ENCODE data around the gene DUSP8.
A peak's percentile ranks its signal among the peaks of the same experiment; 100 is the strongest.

The DUSP8 gene

DNA sequence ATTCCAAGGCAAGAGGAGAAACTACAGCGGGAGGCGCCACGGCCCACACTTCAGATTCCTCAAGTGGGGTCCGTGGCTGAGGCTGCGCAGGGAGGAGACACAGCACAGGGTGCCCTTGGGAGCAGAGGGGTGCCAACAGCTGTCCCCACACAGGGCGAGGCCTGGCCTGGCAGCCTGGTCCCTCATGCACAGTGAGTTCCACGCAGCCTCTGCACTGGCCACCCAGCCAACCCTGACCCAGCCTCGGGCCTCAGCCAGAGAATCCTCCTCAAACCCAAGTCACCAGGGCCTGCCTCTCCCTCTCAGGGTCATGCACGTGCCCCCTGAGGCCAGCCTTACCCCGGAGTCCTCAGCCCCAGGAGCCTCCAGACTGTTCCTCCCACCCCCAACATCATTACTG lies 63.1 kb downstream of the DUSP8 start:
- DNase-seq (ENCODE audit: low spot score): no peak
- TF ChIP-seq, protein P1, sequence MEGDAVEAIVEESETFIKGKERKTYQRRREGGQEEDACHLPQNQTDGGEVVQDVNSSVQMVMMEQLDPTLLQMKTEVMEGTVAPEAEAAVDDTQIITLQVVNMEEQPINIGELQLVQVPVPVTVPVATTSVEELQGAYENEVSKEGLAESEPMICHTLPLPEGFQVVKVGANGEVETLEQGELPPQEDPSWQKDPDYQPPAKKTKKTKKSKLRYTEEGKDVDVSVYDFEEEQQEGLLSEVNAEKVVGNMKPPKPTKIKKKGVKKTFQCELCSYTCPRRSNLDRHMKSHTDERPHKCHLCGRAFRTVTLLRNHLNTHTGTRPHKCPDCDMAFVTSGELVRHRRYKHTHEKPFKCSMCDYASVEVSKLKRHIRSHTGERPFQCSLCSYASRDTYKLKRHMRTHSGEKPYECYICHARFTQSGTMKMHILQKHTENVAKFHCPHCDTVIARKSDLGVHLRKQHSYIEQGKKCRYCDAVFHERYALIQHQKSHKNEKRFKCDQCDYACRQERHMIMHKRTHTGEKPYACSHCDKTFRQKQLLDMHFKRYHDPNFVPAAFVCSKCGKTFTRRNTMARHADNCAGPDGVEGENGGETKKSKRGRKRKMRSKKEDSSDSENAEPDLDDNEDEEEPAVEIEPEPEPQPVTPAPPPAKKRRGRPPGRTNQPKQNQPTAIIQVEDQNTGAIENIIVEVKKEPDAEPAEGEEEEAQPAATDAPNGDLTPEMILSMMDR (IDR thresholded peaks at IDR 0.05): no peak
- no peak overlapping the region for H3K4me3 ChIP-seq
- peak overlapping the region; percentile 80 to 85 for H3K27ac ChIP-seq

DNA sequence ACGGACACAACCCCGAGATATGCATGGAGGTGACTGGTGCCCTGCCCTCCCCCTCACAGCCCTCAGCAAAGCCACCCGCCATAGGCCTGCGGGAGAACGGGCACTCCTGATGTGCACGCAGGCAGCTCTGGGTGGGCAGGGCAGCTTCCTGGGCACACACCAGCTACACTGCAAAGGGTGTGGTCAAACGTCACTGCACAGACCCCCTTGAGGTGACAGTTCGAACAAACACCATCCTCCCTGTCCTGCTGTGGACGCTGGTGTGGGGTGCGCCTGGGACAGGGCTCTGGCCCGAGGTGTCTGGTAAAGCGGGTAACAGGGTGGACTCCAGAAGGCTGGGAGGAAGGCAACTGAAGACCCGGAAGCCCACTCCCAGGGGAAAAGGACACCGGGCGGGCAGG lies 63.6 kb downstream of the DUSP8 start:
- TF ChIP-seq, protein P1 (IDR thresholded peaks at IDR 0.05): no peak
- peak overlapping the region; percentile 80 to 85 for H3K27ac ChIP-seq

DNA sequence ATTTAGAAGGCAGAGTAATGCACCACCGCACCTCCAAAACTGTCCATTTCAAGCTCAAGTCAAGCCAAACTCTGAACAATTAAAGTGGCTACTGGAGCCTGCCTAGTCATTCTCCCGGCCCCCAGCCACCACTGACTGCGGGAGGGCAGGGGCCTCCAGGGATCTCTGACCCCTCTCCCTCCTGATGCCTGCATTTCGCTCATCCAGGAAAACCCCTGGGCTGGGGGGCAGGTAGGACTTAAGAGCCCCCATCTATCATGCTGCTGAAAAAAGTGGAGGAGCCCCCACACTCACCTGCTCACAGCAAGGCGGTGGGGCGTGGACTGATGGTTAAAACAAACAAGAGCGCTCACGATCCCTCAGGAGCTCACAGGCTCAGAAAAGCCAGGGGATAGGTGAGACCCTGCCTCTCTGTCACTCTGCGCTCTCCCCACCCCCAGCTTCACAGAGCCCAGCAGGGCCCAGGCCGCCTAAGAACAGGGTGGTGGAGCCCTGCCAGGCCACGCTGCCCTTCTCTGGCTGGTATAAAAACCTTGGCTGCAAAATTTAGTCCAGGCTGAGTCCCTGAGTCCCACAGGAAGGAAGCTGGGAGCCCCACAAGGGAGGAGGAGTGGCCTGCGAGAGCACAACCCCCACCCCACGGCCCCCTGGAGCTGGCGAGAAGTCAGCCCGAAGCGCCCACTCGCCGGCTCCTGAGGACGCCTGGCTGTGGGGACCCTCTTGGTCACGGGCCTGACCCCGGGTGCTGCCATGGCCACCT lies 64.5 kb downstream of the DUSP8 start:
- TF ChIP-seq, protein P1 (IDR thresholded peaks at IDR 0.05): no peak
- no peak for DNase-seq (ENCODE audit: low spot score)
- Histone ChIP-seq H3K4me3 (peak overlapping the region; percentile 37), H3K27ac (peak overlapping the region; percentile 80 to 85)

More for the DNA sequence above, 63.6 kb downstream of the DUSP8 start:
- no peak for DNase-seq (ENCODE audit: low spot score)
- peak overlapping the region; percentile 37 for H3K4me3 ChIP-seq

DNA sequence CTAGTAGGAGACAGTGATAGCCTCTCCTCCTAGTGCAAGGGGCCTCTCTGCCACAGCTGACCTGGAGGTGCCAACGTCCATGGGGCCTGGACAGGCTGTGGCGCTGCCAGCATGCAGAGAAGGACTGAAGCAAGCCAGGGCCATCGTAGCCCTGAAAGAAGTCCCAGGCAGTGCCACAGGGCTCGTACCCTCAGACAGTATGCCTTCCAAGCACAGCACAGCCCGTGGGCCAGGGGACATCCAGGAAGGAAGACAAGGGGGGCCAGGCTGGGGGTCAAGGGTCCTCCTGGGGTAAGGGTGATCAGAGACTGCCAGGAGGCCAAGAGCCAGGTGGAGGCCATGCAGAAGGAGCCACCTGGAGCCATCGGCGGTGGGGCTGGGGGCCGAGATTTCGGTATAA lies 65.1 kb downstream of the DUSP8 start:
- TF ChIP-seq, protein P1 (IDR thresholded peaks at IDR 0.05): no peak
- Histone ChIP-seq H3K27ac (peak overlapping the region; percentile 80 to 85), H3K4me3 (peak overlapping the region; percentile 37)
- DNase-seq (ENCODE audit: low spot score): no peak

DNA sequence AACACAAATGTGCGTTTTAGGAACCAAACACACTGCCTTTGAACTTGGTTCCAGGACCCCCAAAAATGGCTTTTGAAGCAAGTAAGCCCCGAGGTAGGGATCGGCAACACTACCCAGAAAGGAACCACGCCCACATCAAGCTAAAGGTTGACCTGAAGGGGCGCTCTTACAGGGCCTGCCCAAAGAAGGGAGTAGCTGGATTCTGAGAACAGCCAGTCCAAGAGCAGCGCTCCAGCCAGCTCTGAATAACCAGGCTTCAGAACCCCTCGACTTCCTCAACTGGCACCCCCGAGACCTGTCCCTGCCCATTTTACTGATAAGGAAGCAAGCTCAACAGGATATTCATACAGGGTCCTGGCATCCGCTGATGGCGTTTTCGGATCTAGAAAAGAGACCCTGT lies 66.6 kb downstream of the DUSP8 start:
- Histone ChIP-seq H3K4me3 (no peak overlapping the region), H3K27ac (no peak overlapping the region)
- no peak for DNase-seq (ENCODE audit: low spot score)
- TF ChIP-seq, protein P1 (IDR thresholded peaks at IDR 0.05): no peak

DNA sequence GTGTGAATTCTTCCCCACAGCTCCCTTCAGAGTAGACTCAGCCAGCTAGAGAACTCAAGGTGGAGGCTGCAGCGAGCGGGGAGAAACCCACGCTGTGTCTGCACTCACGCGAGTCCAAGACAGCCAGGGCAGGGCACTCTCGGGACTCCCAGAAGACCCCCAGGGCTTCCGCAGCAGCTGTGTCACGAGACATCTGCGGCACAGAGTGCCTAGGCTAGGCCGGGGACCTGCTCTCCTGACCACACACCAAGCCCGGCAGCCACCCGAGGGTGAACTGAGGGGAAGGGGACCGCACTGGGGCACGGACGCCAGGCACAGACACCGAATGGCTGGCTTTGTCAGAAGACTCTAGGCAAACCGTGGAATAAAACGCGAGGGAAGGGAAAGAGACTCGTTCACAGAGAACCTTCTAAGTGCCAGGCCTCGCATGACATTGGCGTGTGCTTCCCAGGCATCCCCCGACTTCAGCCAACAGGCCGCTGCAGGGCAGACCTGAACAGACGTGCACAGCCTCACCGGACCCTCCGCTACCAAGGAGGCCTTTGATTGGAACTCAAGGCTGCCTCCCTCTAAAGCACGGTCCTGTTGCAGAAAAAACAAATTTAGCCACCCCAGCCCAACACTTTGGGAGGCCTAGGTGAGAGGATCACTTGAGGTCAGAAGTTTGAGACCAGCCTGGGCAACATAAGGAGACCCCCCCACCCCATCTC lies 67.3 kb downstream of the DUSP8 start:
- no peak for DNase-seq (ENCODE audit: low spot score)
- H3K4me3 ChIP-seq: no peak overlapping the region
- TF ChIP-seq, protein P1 (IDR thresholded peaks at IDR 0.05): no peak
- H3K27ac ChIP-seq: peak overlapping the region; percentile 44 to 93

Measured in coronary artery (tissue), 2 donors.